ENCODE results near the gene DCLRE1C. TPM values are rescaled to one million over a fixed set of nuclear protein-coding genes. Genes with fewer than 3 reads are reported as not detected.

The DCLRE1C gene
- polyA plus RNA-seq, 1 donor from 2014 or later: 7.5 TPM

- H3K9me3 ChIP-seq (ENCODE audit: low read length): no peaks in the 10 kb centered on the region
- H3K27me3 ChIP-seq (ENCODE audit: insufficient read depth, low read depth, low read length): no peaks in the 10 kb centered on the region
- H3K4me3 ChIP-seq (ENCODE audit: low read length): no peak overlapping the region
- no peaks in the 10 kb centered on the region for H3F3A ChIP-seq (ENCODE audit: insufficient read depth, low read length, poor library complexity, severe bottlenecking)
- H3K9ac ChIP-seq (ENCODE audit: low read length): no peak overlapping the region
- H3K79me2 ChIP-seq (replicated peaks; ENCODE audit: insufficient read depth, low read length): peaks cover 85% of the 10 kb centered on the region
- H4K20me1 ChIP-seq (ENCODE audit: insufficient read depth): no peaks in the 10 kb centered on the region
- TF ChIP-seq CTCF (IDR thresholded peaks at IDR 0.05; ENCODE audit: poor library complexity, severe bottlenecking) (peak; percentile 14), RAD21 (conservative IDR thresholded peaks at IDR 0.05) (no peak)
- H3K36me3 ChIP-seq (ENCODE audit: insufficient read depth, low read length): no peaks in the 10 kb centered on the region
- H3K9me2 ChIP-seq (ENCODE audit: insufficient read depth, low read length): no peaks in the 10 kb centered on the region
- H3K27ac ChIP-seq (ENCODE audit: low read length): no peak overlapping the region
- no peak overlapping the region for H3K4me2 ChIP-seq (ENCODE audit: low read length)
- H2AFZ ChIP-seq (ENCODE audit: low read depth, low read length): no peak overlapping the region
Measured at GRCh38 chr10:14889318-14889717, 64.6 kb downstream of the DCLRE1C start.

DNA sequence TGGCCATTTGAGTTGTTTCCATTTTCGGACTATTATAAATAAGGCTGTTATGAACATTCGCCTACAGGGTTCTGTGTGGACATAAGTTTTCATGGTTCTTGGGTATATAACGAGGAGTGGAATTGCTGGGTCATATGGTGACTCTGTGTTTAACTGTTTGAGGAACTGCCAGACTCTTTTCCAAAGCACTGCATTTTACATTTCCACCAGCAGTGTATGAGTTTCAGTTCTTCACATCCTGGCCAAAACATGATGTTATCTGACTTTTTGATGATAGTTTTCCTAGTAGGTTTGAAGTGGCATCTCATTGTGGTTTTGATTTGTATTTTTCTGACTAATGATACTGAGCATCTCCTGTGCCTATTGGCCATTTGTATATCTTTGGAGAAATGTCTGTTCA, 69.8 kb downstream of the DCLRE1C start:
- no peak for TF ChIP-seq CTCF (IDR thresholded peaks at IDR 0.05; ENCODE audit: poor library complexity, severe bottlenecking)
- no peak for TF ChIP-seq MXI1 (conservative IDR thresholded peaks at IDR 0.05; ENCODE audit: poor library complexity, severe bottlenecking)
- no peak for TF ChIP-seq TAF1 (IDR thresholded peaks at IDR 0.05; ENCODE audit: low read depth)
- no peak for TF ChIP-seq POLR2AphosphoS5 (IDR thresholded peaks at IDR 0.05)
- TF ChIP-seq RAD21 (conservative IDR thresholded peaks at IDR 0.05): no peak
- no peak for TF ChIP-seq SMC3 (conservative IDR thresholded peaks at IDR 0.05; ENCODE audit: poor library complexity)
- TF ChIP-seq EP300 (conservative IDR thresholded peaks at IDR 0.05; ENCODE audit: poor library complexity, severe bottlenecking): no peak
- no peak for TF ChIP-seq EZH2 (IDR thresholded peaks at IDR 0.05; ENCODE audit: borderline replicate concordance, insufficient read depth, low read length, poor library complexity, severe bottlenecking)
- TF ChIP-seq, protein P1, sequence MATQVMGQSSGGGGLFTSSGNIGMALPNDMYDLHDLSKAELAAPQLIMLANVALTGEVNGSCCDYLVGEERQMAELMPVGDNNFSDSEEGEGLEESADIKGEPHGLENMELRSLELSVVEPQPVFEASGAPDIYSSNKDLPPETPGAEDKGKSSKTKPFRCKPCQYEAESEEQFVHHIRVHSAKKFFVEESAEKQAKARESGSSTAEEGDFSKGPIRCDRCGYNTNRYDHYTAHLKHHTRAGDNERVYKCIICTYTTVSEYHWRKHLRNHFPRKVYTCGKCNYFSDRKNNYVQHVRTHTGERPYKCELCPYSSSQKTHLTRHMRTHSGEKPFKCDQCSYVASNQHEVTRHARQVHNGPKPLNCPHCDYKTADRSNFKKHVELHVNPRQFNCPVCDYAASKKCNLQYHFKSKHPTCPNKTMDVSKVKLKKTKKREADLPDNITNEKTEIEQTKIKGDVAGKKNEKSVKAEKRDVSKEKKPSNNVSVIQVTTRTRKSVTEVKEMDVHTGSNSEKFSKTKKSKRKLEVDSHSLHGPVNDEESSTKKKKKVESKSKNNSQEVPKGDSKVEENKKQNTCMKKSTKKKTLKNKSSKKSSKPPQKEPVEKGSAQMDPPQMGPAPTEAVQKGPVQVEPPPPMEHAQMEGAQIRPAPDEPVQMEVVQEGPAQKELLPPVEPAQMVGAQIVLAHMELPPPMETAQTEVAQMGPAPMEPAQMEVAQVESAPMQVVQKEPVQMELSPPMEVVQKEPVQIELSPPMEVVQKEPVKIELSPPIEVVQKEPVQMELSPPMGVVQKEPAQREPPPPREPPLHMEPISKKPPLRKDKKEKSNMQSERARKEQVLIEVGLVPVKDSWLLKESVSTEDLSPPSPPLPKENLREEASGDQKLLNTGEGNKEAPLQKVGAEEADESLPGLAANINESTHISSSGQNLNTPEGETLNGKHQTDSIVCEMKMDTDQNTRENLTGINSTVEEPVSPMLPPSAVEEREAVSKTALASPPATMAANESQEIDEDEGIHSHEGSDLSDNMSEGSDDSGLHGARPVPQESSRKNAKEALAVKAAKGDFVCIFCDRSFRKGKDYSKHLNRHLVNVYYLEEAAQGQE (IDR thresholded peaks at IDR 0.05; ENCODE audit: borderline replicate concordance): no peak
- Histone ChIP-seq H2AFZ (ENCODE audit: low read depth, low read length) (no peak overlapping the region), H3K79me2 (replicated peaks; ENCODE audit: insufficient read depth, low read length) (peaks cover 91% of the 10 kb centered on the region), H4K20me1 (ENCODE audit: insufficient read depth) (no peaks in the 10 kb centered on the region), H3F3A (ENCODE audit: insufficient read depth, low read length, poor library complexity, severe bottlenecking) (no peaks in the 10 kb centered on the region), H3K9me2 (ENCODE audit: insufficient read depth, low read length) (no peaks in the 10 kb centered on the region), H3K27me3 (ENCODE audit: insufficient read depth, low read depth, low read length) (no peaks in the 10 kb centered on the region), H3K4me3 (ENCODE audit: low read length) (no peak overlapping the region), H3K36me3 (ENCODE audit: insufficient read depth, low read length) (no peaks in the 10 kb centered on the region), H3K9me3 (ENCODE audit: low read length) (no peaks in the 10 kb centered on the region), H3K4me2 (ENCODE audit: low read length) (no peak overlapping the region), H3K27ac (ENCODE audit: low read length) (no peak overlapping the region), H3K9ac (ENCODE audit: low read length) (no peak overlapping the region)

Data from neural cell (in vitro differentiated cells).